Caco-2 (cell line): Measurements from ENCODE around the gene TPCN1. TPM values are rescaled to one million over a fixed set of nuclear protein-coding genes. Genes with fewer than 3 reads are reported as not detected.

Experiments used
- BruUV-seq: library from RNA; stranded (reverse); fragments of 400-500 nt; replicated peaks from 2 replicates; lab custom pipeline; 2021; lab: Mats Ljungman, UMichigan
- CTCF ChIA-PET: fragments of 300-600 bp; sonication (Branson Sonifier 250); formaldehyde crosslinking; loops from one replicate; lab custom pipeline; 2022; ENCODE audit warnings: antibody characterized with exemption; lab: Charles Lee
- POLR2A ChIA-PET: fragments of 300-600 bp; sonication (Branson Sonifier 250); formaldehyde crosslinking; loops from one replicate; lab custom pipeline; 2022; ENCODE audit warnings: antibody characterized with exemption; lab: Charles Lee
- DNase-seq, 2 experiments: peaks; one replicate each; pipeline versions ENCODE4 v3.0.0 to v3.0.0-alpha.2; 2020 to 2022
- H3K27me3 ChIP-seq: replicated peaks from 2 replicates; pipeline ENCODE4 v1.6.0; 2011; ENCODE audit warnings: low read length; ENCODE audit not compliant: control insufficient read depth, insufficient read depth
- H3K36me3 ChIP-seq: 2 replicates; pipeline ENCODE4 v1.5.1; 2011; ENCODE audit warnings: low read length; ENCODE audit not compliant: control insufficient read depth, insufficient read depth
- H3K4me1 ChIP-seq: fragments of 250-450 bp; sonication (Bioruptor Pico); 2 replicates; pipeline ENCODE4 v1.5.1; 2020; ENCODE audit warnings: mild to moderate bottlenecking
- H3K4me3 ChIP-seq: 2 replicates; pipeline ENCODE4 v1.5.1; 2011; ENCODE audit warnings: low read depth, mild to moderate bottlenecking, control low read depth, low read length
- H3K9me3 ChIP-seq: fragments of 250-450 bp; sonication (Bioruptor Pico); 2 replicates; pipeline ENCODE4 v1.5.1; 2020; ENCODE audit warnings: mild to moderate bottlenecking, moderate library complexity
- H3K27ac Mint-ChIP-seq: one replicate; pipeline ENCODE4 v1.8.0; 2022; ENCODE audit warnings: mixed read lengths; ENCODE audit not compliant: unreplicated experiment
- H3K27me3 Mint-ChIP-seq: one replicate; pipeline ENCODE4 v1.8.0; 2022; ENCODE audit warnings: mixed read lengths; ENCODE audit not compliant: insufficient read depth, unreplicated experiment
- H3K36me3 Mint-ChIP-seq: one replicate; pipeline ENCODE4 v1.8.0; 2022; ENCODE audit warnings: mild to moderate bottlenecking, mixed read lengths; ENCODE audit not compliant: insufficient read depth, unreplicated experiment
- H3K4me1 Mint-ChIP-seq: one replicate; pipeline ENCODE4 v1.8.0; 2022; ENCODE audit warnings: low read depth, mixed read lengths; ENCODE audit not compliant: unreplicated experiment
- H3K4me3 Mint-ChIP-seq: one replicate; pipeline ENCODE4 v1.8.0; 2022; ENCODE audit warnings: mild to moderate bottlenecking, moderate library complexity, mixed read lengths; ENCODE audit not compliant: unreplicated experiment
- H3K9me3 Mint-ChIP-seq: one replicate; pipeline ENCODE4 v1.8.0; 2022; ENCODE audit warnings: mixed read lengths; ENCODE audit not compliant: unreplicated experiment
- CTCF ChIP-seq, 2 experiments: fragments of 200-600 bp in 1 of 2; IDR thresholded peaks; 1 replicate in 1 of 2; 2 replicates in 1 of 2; pipeline versions ENCODE4 v1.5.1 to v1.8.0; 2011 to 2022; ENCODE audit warnings: antibody characterized with exemption in 1 of 2, control low read depth in 1 of 2, inconsistent platforms in 1 of 2, low read depth in 1 of 2, low read length in 1 of 2, mild to moderate bottlenecking in 1 of 2, moderate library complexity in 1 of 2; ENCODE audit not compliant: insufficient read depth in 1 of 2, severe bottlenecking in 1 of 2, unreplicated experiment in 1 of 2
- intact Hi-C: fragments of 100-400 bp; cut with micrococcal nuclease; formaldehyde crosslinking; loops from one replicate; pipeline ENCODE4 v1.10.0; 2022; ENCODE audit not compliant: unreplicated experiment
- total RNA-seq: library from RNA; stranded (reverse); gene quantifications from 2 replicates; pipeline ENCODE4 v1.2.3, GENCODE V29; 2022

Gene TPCN1
- total RNA-seq, 1 experiment from 2014 or later, result 54.4 TPM

GRCh38 chr12:113278141-113278540 lies 56.9 kb downstream of the TPCN1 start:
- H3K27ac Mint-ChIP-seq, result no peak overlapping the region
- ChIA-PET CTCF (no interaction called here), POLR2A (no interaction called here)
- H3K36me3 Mint-ChIP-seq, result peaks cover 14% of the 10 kb centered on the region
- H3K27me3 Mint-ChIP-seq, result no peaks in the 10 kb centered on the region
- intact Hi-C loops, result no loop called here
- 0 out of 2 replicates have a peak, but pooled peaks cover 1% of the 10 kb centered on the region for H3K36me3 ChIP-seq
- TF ChIP-seq CTCF (IDR thresholded peaks at IDR 0.05; ENCODE audit: insufficient read depth in 1 of 2, low read depth in 1 of 2, low read length in 1 of 2, severe bottlenecking in 1 of 2, unreplicated experiment in 1 of 2), result no peak
- no TSS peak for BruUV-seq
- no peak for DNase-seq
- no peak overlapping the region for H3K4me3 ChIP-seq
- no peak overlapping the region for H3K4me3 Mint-ChIP-seq
- H3K27me3 ChIP-seq, result no peaks in the 10 kb centered on the region
- H3K4me1 ChIP-seq, result no peaks in the 10 kb centered on the region
- no peaks in the 10 kb centered on the region for H3K9me3 Mint-ChIP-seq
- no peaks in the 10 kb centered on the region for H3K4me1 Mint-ChIP-seq
- H3K9me3 ChIP-seq, result no peaks in the 10 kb centered on the region

GRCh38 chr12:113278633-113279032 lies 57.4 kb downstream of the TPCN1 start:
- H3K4me1 ChIP-seq, result no peaks in the 10 kb centered on the region
- no TSS peak for BruUV-seq
- no peak for TF ChIP-seq CTCF (IDR thresholded peaks at IDR 0.05; ENCODE audit: insufficient read depth in 1 of 2, low read depth in 1 of 2, low read length in 1 of 2, severe bottlenecking in 1 of 2, unreplicated experiment in 1 of 2)
- ChIA-PET CTCF (no interaction called here), POLR2A (no interaction called here)
- Mint-ChIP-seq H3K4me3 (no peak overlapping the region), H3K27ac (no peak overlapping the region), H3K4me1 (no peaks in the 10 kb centered on the region), H3K36me3 (peaks cover 14% of the 10 kb centered on the region), H3K27me3 (no peaks in the 10 kb centered on the region), H3K9me3 (no peaks in the 10 kb centered on the region)
- H3K4me3 ChIP-seq, result no peak overlapping the region
- intact Hi-C loops, result no loop called here
- no peak for DNase-seq
- 0 out of 2 replicates have a peak, but pooled peaks cover 1% of the 10 kb centered on the region for H3K36me3 ChIP-seq
- no peaks in the 10 kb centered on the region for H3K27me3 ChIP-seq
- no peaks in the 10 kb centered on the region for H3K9me3 ChIP-seq

GRCh38 chr12:113284751-113285150 lies 63.5 kb downstream of the TPCN1 start:
- Histone ChIP-seq H3K4me3 (no peak overlapping the region), H3K27me3 (no peaks in the 10 kb centered on the region), H3K36me3 (no peaks in the 10 kb centered on the region), H3K4me1 (no peaks in the 10 kb centered on the region), H3K9me3 (no peaks in the 10 kb centered on the region)
- TF ChIP-seq CTCF (IDR thresholded peaks at IDR 0.05; ENCODE audit: insufficient read depth in 1 of 2, low read depth in 1 of 2, low read length in 1 of 2, severe bottlenecking in 1 of 2, unreplicated experiment in 1 of 2), result no peak
- H3K27me3 Mint-ChIP-seq, result no peaks in the 10 kb centered on the region
- peak overlapping the region; percentile 47 for H3K27ac Mint-ChIP-seq
- CTCF ChIA-PET, result no interaction called here
- POLR2A ChIA-PET, result no interaction called here
- no peaks in the 10 kb centered on the region for H3K4me1 Mint-ChIP-seq
- intact Hi-C loops, result no loop called here
- no peak for DNase-seq
- H3K4me3 Mint-ChIP-seq, result no peak overlapping the region
- peaks cover 24% of the 10 kb centered on the region for H3K36me3 Mint-ChIP-seq
- H3K9me3 Mint-ChIP-seq, result no peaks in the 10 kb centered on the region
- no TSS peak for BruUV-seq
